PC-9 (cell line): ENCODE data around the gene LRRC8D. TPM values are rescaled to one million over a fixed set of nuclear protein-coding genes. Genes with fewer than 3 reads are reported as not detected.

Source experiments
- BruUV-seq: library from RNA; stranded (reverse); fragments of 400-500 nt; replicated peaks from 2 replicates; lab custom pipeline; 2021; lab: Mats Ljungman, UMichigan
- CTCF ChIA-PET: fragments of 300-600 bp; sonication (Branson Sonifier 250); formaldehyde crosslinking; loops from one replicate; lab custom pipeline; 2022; ENCODE audit warnings: antibody characterized with exemption; lab: Charles Lee
- POLR2A ChIA-PET: fragments of 300-600 bp; sonication (Branson Sonifier 250); formaldehyde crosslinking; loops from one replicate; lab custom pipeline; 2022; ENCODE audit warnings: antibody characterized with exemption; ENCODE audit not compliant: unreplicated experiment; lab: Charles Lee
- DNase-seq, 2 experiments: peaks; one replicate each; pipeline versions ENCODE4 v3.0.0 to v3.0.0-alpha.2; 2015 to 2022; ENCODE audit warnings: mixed read lengths in 1 of 2
- H2AFZ ChIP-seq: fragments of 200-600 bp; sonication (generic); 2 replicates; pipeline ENCODE4 v1.8.1; 2017; ENCODE audit warnings: antibody characterized with exemption
- H3F3A ChIP-seq: fragments of 200-600 bp; sonication (generic); 2 replicates; pipeline ENCODE4 v1.8.1; 2017; ENCODE audit warnings: antibody characterized with exemption, mild to moderate bottlenecking, low read depth; ENCODE audit not compliant: insufficient read depth
- H3K27ac ChIP-seq: fragments of 200-600 bp; sonication (generic); 2 replicates; pipeline ENCODE4 v1.6.1; 2016; ENCODE audit warnings: mixed run types
- H3K27me3 ChIP-seq: fragments of 200-600 bp; sonication (generic); 2 replicates; pipeline ENCODE4 v1.6.1; 2016; ENCODE audit warnings: low read depth, mixed run types; ENCODE audit not compliant: insufficient read depth
- H3K36me3 ChIP-seq: fragments of 200-600 bp; sonication (generic); 2 replicates; pipeline ENCODE4 v1.6.1; 2016; ENCODE audit warnings: low read depth, mixed run types
- H3K4me1 ChIP-seq: fragments of 200-600 bp; sonication (generic); replicated peaks from 2 replicates; pipeline ENCODE4 v1.6.1; 2016; ENCODE audit warnings: mixed run types; ENCODE audit not compliant: insufficient read depth
- H3K4me2 ChIP-seq: fragments of 200-600 bp; sonication (generic); 2 replicates; pipeline ENCODE4 v1.6.1; 2017; ENCODE audit warnings: mixed run types
- H3K4me3 ChIP-seq: fragments of 200-600 bp; sonication (generic); 2 replicates; pipeline ENCODE4 v1.6.1; 2016; ENCODE audit warnings: mixed run types
- H3K79me2 ChIP-seq: fragments of 200-600 bp; sonication (generic); 2 replicates; pipeline ENCODE4 v1.6.1; 2017; ENCODE audit warnings: low read depth, mixed run types
- H3K9me2 ChIP-seq: fragments of 200-600 bp; sonication (generic); 2 replicates; pipeline ENCODE4 v1.8.1; 2017; ENCODE audit warnings: mild to moderate bottlenecking; ENCODE audit not compliant: insufficient read depth
- H3K9me3 ChIP-seq: fragments of 200-600 bp; sonication (generic); 2 replicates; pipeline ENCODE4 v1.8.1; 2016; ENCODE audit warnings: low read depth; ENCODE audit not compliant: insufficient read depth
- H4K20me1 ChIP-seq: fragments of 200-600 bp; sonication (generic); 2 replicates; pipeline ENCODE4 v1.8.1; 2017; ENCODE audit not compliant: insufficient read depth
- EZH2 ChIP-seq: fragments of 200-600 bp; sonication (generic); IDR thresholded peaks from 2 replicates; pipeline ENCODE4 v1.8.0; 2017; ENCODE audit warnings: antibody characterized with exemption, low read depth
- intact Hi-C: fragments of 100-400 bp; cut with micrococcal nuclease; formaldehyde crosslinking; loops from one replicate; pipeline ENCODE4 v1.10.0; 2022; ENCODE audit not compliant: unreplicated experiment
- total RNA-seq: library from RNA; stranded (reverse); gene quantifications from 2 replicates; pipeline ENCODE4 v1.2.3, GENCODE V29; 2021
- TF ChIP-seq, protein P1 (sequence below): fragments of 200-600 bp; sonication (generic); conservative IDR thresholded peaks from 2 replicates; pipeline ENCODE4 v1.6.1; 2017; ENCODE audit warnings: mixed run types, antibody characterized with exemption, mild to moderate bottlenecking, moderate library complexity

Gene LRRC8D
- total RNA-seq, 1 experiment from 2014 or later: 75.9 TPM

DNA sequence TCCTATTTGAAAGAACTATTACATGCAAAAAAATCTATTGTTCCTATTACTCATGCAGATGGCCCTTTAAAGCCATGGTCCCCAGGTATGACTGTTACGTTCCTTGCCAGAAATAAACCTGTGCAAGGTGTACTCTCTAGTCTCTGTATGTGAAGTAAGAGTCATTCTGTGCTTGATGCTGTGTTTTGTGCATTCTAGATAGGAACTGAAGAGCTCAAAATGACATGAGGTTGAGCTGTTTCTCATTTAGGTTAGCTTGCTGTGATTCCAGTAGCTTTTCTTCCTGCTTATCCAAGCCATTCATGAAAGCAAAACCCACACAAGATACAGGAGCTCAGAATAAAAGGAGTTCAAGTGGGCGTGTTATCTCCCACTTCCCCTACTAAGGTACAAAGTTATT lies 109.7 kb downstream of the LRRC8D start:
- Histone ChIP-seq H3K79me2 (peaks cover 37% of the 10 kb centered on the region), H2AFZ (no peak overlapping the region), H3K9me2 (no peaks in the 10 kb centered on the region; the same call in 1 of the 2 replicates), H3K4me2 (no peak overlapping the region), H3K27me3 (no peaks in the 10 kb centered on the region), H3K4me3 (no peak overlapping the region), H3K4me1 (0 out of 2 replicates have a peak, but pooled peaks cover 10% of the 10 kb centered on the region), H3K36me3 (peaks cover 66% of the 10 kb centered on the region), H3F3A (peaks cover 12% of the 10 kb centered on the region; the same call in 1 of the 2 replicates), H3K27ac (no peak overlapping the region), H3K9me3 (peaks cover 6% of the 10 kb centered on the region; the same call in 1 of the 2 replicates), H4K20me1 (no peaks in the 10 kb centered on the region)
- TF ChIP-seq, protein P1, sequence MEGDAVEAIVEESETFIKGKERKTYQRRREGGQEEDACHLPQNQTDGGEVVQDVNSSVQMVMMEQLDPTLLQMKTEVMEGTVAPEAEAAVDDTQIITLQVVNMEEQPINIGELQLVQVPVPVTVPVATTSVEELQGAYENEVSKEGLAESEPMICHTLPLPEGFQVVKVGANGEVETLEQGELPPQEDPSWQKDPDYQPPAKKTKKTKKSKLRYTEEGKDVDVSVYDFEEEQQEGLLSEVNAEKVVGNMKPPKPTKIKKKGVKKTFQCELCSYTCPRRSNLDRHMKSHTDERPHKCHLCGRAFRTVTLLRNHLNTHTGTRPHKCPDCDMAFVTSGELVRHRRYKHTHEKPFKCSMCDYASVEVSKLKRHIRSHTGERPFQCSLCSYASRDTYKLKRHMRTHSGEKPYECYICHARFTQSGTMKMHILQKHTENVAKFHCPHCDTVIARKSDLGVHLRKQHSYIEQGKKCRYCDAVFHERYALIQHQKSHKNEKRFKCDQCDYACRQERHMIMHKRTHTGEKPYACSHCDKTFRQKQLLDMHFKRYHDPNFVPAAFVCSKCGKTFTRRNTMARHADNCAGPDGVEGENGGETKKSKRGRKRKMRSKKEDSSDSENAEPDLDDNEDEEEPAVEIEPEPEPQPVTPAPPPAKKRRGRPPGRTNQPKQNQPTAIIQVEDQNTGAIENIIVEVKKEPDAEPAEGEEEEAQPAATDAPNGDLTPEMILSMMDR: no peak
- no peak for TF ChIP-seq EZH2
- no peak for DNase-seq
- CTCF ChIA-PET: no interaction called here
- intact Hi-C loops: no loop called here
- POLR2A ChIA-PET: no interaction called here
- BruUV-seq: no TSS peak

DNA sequence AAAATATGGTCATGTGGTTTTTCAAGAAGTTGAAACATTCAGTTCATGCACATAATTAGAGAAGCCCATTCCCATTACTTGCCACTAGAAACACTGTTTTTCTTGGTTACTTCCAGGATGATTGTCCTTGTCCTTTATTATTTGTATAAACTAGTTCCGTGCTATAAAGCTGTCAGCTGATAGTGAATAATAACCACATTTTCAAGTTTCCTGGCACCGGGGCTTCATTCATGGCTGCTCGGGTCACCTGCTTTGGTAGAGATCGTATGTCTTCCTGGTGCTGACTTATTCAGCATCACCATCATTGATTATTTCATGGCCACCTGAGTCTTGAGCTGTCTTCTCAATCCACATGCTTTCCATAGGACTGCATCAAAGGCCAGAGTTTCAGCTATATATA lies 111.1 kb downstream of the LRRC8D start:
- no peak overlapping the region for H3K4me2 ChIP-seq
- no peaks in the 10 kb centered on the region for H3K27me3 ChIP-seq
- DNase-seq: no peak
- H3K27ac ChIP-seq: no peak overlapping the region
- H3K79me2 ChIP-seq: peaks cover 34% of the 10 kb centered on the region
- TF ChIP-seq, protein P1: no peak
- TF ChIP-seq EZH2: no peak
- no peaks in the 10 kb centered on the region; the same call in 1 of the 2 replicates for H3K9me2 ChIP-seq
- no TSS peak for BruUV-seq
- H3K4me1 ChIP-seq: 0 out of 2 replicates have a peak, but pooled peaks cover 10% of the 10 kb centered on the region
- ChIA-PET POLR2A (interaction anchor here (0.6 kb wide), 2 partner anchors 48 to 218 kb away, joined by 3 read pairs; no protein-coding TSS in a partner anchor), CTCF (no interaction called here)
- H3K4me3 ChIP-seq: no peak overlapping the region
- H4K20me1 ChIP-seq: no peaks in the 10 kb centered on the region
- H3K36me3 ChIP-seq: peaks cover 78% of the 10 kb centered on the region
- H3K9me3 ChIP-seq: peaks cover 6% of the 10 kb centered on the region; the same call in 1 of the 2 replicates
- intact Hi-C loops: no loop called here
- H3F3A ChIP-seq: peaks cover 12% of the 10 kb centered on the region; the same call in 1 of the 2 replicates
- H2AFZ ChIP-seq: no peak overlapping the region

DNA sequence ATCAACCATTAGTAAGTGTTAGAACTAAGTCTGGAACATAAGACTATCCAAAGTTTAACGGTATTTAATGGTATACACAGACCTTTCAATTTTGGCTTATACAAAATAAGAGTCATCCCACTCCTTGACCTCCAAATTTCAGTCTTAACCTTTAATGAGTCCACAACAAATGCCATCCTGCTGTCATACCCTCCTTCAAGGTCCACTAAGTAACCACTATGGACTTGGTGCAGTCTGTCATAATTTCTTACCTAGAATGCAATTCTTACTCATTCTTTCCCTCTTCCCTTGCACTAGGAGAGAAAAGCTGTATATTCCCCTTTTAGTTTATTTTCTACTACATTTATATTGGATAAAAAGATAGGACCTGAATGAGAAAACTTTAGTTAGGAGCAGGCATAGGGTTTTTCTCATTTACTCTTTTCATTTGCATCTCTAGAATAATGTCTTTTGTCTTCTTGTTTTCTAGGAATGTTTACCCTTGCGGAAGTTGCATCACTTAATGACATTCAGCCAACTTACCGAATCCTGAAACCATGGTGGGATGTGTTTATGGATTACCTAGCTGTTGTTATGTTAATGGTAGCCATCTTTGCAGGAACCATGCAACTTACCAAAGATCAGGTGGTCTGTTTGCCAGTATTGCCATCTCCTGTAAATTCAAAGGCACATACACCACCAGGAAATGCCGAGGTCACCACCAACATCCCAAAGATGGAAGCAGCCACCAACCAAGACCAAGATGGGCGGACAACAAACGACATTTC lies 111.9 kb downstream of the LRRC8D start:
- Histone ChIP-seq H3K4me2 (no peak overlapping the region), H3K79me2 (peaks cover 34% of the 10 kb centered on the region), H4K20me1 (no peaks in the 10 kb centered on the region), H3K9me2 (no peaks in the 10 kb centered on the region; the same call in 1 of the 2 replicates), H3K36me3 (peaks cover 73% of the 10 kb centered on the region), H3K4me3 (no peak overlapping the region), H3F3A (peaks cover 17% of the 10 kb centered on the region; the same call in 1 of the 2 replicates), H3K4me1 (peaks cover 16% of the 10 kb centered on the region), H2AFZ (no peak overlapping the region), H3K27ac (no peak overlapping the region), H3K9me3 (0 out of 2 replicates have a peak, but pooled peaks cover under 1% of the 10 kb centered on the region), H3K27me3 (no peaks in the 10 kb centered on the region)
- no peak for DNase-seq
- intact Hi-C loops: no loop called here
- ChIA-PET POLR2A (interaction anchor here (0.6 to 0.7 kb wide), 2 partner anchors 44 to 48 kb away, joined by 3 read pairs; no protein-coding TSS in a partner anchor), CTCF (no interaction called here)
- TF ChIP-seq, protein P1: no peak
- no peak for TF ChIP-seq EZH2
- BruUV-seq: no TSS peak
